Measurements from ENCODE around the gene COL23A1. TPM values are rescaled to one million over a fixed set of nuclear protein-coding genes. Genes with fewer than 3 reads are reported as not detected.

Gene COL23A1
- total RNA-seq, 2 experiments from 2014 or later = 0.63 to 0.68 TPM

DNA sequence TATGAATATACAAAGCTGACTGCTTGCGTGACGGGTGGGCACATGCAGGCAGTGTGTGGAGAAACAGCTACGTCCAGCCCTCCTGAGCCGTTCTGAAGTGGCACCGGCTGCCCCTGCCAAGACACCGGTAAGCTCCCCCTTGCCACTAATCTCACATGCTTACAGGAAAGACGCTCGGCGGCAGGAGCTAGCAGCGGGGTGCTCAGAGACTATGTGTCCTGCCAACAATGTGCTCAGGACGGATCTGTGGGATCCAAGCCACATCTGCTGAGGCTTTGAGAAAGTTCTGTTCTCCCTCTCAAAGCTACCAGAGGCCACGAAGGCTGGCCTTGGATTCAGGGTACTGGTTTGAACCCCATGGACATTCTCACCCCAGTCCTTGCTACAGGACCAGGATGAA lies 200.4 kb downstream of the COL23A1 start:
- ATAC-seq (no peak), DNase-seq (no peak)
- H3K27ac Mint-ChIP-seq = no peak overlapping the region
- no peaks in the 10 kb centered on the region for H3K4me1 Mint-ChIP-seq (ENCODE audit: low read depth)
- H3K36me3 Mint-ChIP-seq (ENCODE audit: low read depth) = no peaks in the 10 kb centered on the region
- POLR2A ChIA-PET = no interaction called here
- H3K9me3 Mint-ChIP-seq (ENCODE audit: insufficient read depth) = no peaks in the 10 kb centered on the region
- no peak overlapping the region for H3K4me3 Mint-ChIP-seq
- no peaks in the 10 kb centered on the region for H3K27me3 Mint-ChIP-seq (ENCODE audit: low read depth)
- CTCF ChIA-PET = no interaction called here

GRCh38 chr5:178389026-178389729 lies 201.0 kb downstream of the COL23A1 start:
- ChIA-PET POLR2A (no interaction called here), CTCF (no interaction called here)
- DNase-seq (no peak), ATAC-seq (no peak)
- Mint-ChIP-seq H3K27ac (no peak overlapping the region), H3K9me3 (ENCODE audit: insufficient read depth) (no peaks in the 10 kb centered on the region), H3K4me3 (no peak overlapping the region), H3K36me3 (ENCODE audit: low read depth) (no peaks in the 10 kb centered on the region), H3K4me1 (ENCODE audit: low read depth) (no peaks in the 10 kb centered on the region), H3K27me3 (ENCODE audit: low read depth) (no peaks in the 10 kb centered on the region)

DNA sequence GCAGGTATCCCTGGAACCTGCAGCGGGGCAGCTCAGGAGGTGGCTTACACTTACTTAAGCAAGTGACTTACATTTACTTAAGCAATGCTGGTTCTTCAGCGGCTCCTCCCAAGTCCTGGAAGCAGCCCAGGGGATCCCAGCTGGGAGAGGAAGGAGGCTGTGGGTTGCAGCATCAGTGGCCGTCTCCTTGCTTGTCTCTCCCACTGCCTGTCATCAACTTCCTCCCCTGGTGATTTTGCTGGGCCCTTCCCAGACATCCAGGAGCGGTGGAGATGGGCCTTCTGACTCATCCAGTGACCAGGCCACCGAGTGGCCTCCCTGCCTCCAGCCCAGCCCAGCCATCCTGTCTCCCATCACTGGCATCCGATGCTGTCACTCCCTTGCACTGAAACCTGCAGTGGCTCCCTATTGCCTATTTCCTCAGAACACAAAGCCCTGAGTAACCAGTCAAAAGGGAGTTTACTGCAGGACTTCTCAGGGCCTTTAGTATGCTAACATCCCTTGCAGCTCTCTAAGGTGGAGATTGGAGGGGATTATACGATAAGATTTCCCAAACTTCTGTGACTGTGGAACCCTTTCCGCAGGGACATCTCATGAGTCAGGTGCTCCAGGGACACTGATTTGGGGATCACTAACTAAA lies 201.7 kb downstream of the COL23A1 start:
- H3K36me3 Mint-ChIP-seq (ENCODE audit: low read depth) = no peaks in the 10 kb centered on the region
- no peaks in the 10 kb centered on the region for H3K4me1 Mint-ChIP-seq (ENCODE audit: low read depth)
- H3K4me3 Mint-ChIP-seq = no peak overlapping the region
- POLR2A ChIA-PET = no interaction called here
- H3K27me3 Mint-ChIP-seq (ENCODE audit: low read depth) = no peaks in the 10 kb centered on the region
- no peak for DNase-seq
- no peak for ATAC-seq
- H3K9me3 Mint-ChIP-seq (ENCODE audit: insufficient read depth) = no peaks in the 10 kb centered on the region
- H3K27ac Mint-ChIP-seq = no peak overlapping the region
- CTCF ChIA-PET = no interaction called here

- Mint-ChIP-seq H3K27ac (no peak overlapping the region), H3K4me3 (no peak overlapping the region), H3K36me3 (ENCODE audit: low read depth) (no peaks in the 10 kb centered on the region), H3K4me1 (ENCODE audit: low read depth) (no peaks in the 10 kb centered on the region), H3K9me3 (ENCODE audit: insufficient read depth) (no peaks in the 10 kb centered on the region), H3K27me3 (ENCODE audit: low read depth) (no peaks in the 10 kb centered on the region)
- ChIA-PET POLR2A (no interaction called here), CTCF (no interaction called here)
- DNase-seq (no peak), ATAC-seq (no peak)
These were observed 202.4 kb downstream of the COL23A1 start for GRCh38 chr5:178387856-178388190.

- ATAC-seq = no peak
- CTCF ChIA-PET = no interaction called here
- Mint-ChIP-seq H3K27ac (no peak overlapping the region), H3K9me3 (ENCODE audit: insufficient read depth) (no peaks in the 10 kb centered on the region), H3K27me3 (ENCODE audit: low read depth) (no peaks in the 10 kb centered on the region), H3K4me1 (ENCODE audit: low read depth) (no peaks in the 10 kb centered on the region), H3K36me3 (ENCODE audit: low read depth) (no peaks in the 10 kb centered on the region), H3K4me3 (no peak overlapping the region)
- POLR2A ChIA-PET = no interaction called here
- no peak for DNase-seq
These were observed 202.9 kb downstream of the COL23A1 start for GRCh38 chr5:178387061-178387855.

DNA sequence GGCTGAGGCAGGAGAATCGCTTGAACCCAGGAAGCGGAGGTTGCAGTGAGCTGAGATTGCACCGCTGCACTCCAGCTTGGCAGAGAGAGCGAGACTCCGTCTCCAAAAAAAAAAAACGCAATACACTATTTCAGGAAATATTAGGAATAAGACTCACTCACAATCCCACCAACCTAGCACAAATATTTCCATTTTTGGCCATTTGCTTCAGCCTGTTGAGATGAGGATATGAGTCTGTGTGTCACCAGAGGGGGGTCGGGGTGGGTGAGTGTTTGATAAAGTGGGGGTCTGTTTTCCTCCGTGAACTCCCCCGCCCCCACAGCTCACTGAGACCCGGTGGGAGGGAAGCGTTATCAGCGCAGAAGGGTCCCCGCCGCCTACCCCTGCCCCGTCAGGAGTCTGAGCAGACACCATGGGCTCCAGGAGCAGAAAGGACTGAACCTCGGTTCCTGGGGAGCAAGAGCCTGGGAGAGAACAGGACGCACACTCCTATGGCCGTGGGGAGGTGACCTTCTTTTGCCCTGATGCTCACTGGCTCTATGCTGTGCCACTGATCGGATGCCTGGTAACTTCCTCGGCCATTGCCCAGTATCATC lies 203.8 kb downstream of the COL23A1 start:
- CTCF ChIA-PET = no interaction called here
- DNase-seq = no peak

DNA sequence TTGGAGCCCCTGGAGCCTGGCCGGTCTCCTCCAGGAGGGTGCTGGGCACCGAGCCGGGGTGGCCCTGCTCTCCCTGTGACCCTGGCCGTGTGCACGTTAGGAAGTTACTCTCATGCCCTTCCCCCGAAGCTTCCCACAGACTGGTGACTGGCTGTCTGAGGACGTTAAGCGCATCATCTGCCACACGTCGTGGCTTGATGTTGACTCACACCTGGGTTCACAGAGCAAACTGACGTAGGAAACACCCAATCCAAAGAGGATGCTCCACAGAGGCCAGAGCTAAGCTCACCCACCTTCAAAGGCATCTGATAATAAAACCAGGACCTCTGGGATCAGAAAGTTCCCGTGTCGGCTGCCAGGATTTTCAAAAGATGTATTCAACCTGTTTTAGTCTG lies 204.7 kb downstream of the COL23A1 start:
- H3K27me3 Mint-ChIP-seq (ENCODE audit: low read depth) = no peaks in the 10 kb centered on the region
- no peaks in the 10 kb centered on the region for H3K9me3 Mint-ChIP-seq (ENCODE audit: insufficient read depth)
- no peak for DNase-seq
- ATAC-seq = no peak
- no peaks in the 10 kb centered on the region for H3K36me3 Mint-ChIP-seq (ENCODE audit: low read depth)
- CTCF ChIA-PET = no interaction called here
- H3K4me3 Mint-ChIP-seq = no peak overlapping the region
- no peak overlapping the region for H3K27ac Mint-ChIP-seq
- POLR2A ChIA-PET = no interaction called here
- no peaks in the 10 kb centered on the region for H3K4me1 Mint-ChIP-seq (ENCODE audit: low read depth)

More for the DNA sequence above, 203.8 kb downstream of the COL23A1 start:
- POLR2A ChIA-PET = no interaction called here
- Mint-ChIP-seq H3K4me1 (ENCODE audit: low read depth) (no peaks in the 10 kb centered on the region), H3K36me3 (ENCODE audit: low read depth) (no peaks in the 10 kb centered on the region), H3K27ac (no peak overlapping the region), H3K4me3 (no peak overlapping the region), H3K9me3 (ENCODE audit: insufficient read depth) (no peaks in the 10 kb centered on the region), H3K27me3 (ENCODE audit: low read depth) (no peaks in the 10 kb centered on the region)
- ATAC-seq = no peak

- Mint-ChIP-seq H3K4me1 (ENCODE audit: low read depth) (no peaks in the 10 kb centered on the region), H3K36me3 (ENCODE audit: low read depth) (no peaks in the 10 kb centered on the region), H3K27ac (no peak overlapping the region), H3K9me3 (ENCODE audit: insufficient read depth) (no peaks in the 10 kb centered on the region), H3K4me3 (no peak overlapping the region), H3K27me3 (ENCODE audit: low read depth) (no peaks in the 10 kb centered on the region)
- ATAC-seq (peak; percentile 14), DNase-seq (no peak)
- POLR2A ChIA-PET = no interaction called here
- CTCF ChIA-PET = no interaction called here
These were observed 205.2 kb downstream of the COL23A1 start for GRCh38 chr5:178384816-178385495.

DNA sequence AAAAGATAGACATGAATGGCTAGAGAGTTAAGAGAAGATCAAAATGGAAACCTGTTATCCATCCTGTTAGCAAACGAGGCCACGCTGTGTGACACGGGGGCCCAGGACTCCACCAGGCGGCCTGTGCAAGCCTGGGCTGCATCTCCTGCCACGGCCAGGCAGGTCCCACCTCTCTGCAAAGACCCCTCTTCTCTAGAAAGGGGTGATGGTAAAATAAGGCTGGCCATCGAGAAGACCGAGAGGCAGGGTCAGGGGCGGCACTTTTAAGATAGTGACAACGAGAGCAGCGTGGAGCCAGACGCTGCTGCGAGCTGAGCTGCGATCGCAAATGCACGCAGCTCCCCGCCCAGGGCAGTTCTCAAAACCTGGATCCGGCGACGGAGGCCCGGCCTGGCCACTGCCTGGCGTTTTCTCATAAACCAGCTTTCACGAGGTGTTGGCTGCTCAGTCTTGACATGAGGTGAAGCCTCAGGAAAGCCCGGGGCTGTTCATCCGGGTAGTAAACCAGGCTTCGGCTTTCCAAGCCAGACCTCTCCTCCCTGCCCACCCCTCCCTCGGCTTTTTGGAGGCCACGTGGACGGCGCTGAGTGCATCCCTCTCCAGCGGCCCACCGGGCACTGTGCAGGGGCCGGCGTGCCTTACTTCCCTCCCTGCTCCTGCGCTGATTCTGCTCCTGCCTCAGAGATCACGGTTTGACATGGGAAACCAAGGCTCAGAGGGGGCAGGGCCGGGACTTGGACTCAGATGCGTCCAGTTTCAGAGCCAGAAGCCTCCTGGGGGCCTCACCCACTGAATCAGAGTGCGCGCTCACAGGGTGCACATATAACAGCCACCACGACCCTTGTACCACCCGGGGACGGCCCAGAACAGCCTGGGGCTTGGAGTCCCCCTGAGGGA lies 206.0 kb downstream of the COL23A1 start:
- no peak overlapping the region for H3K4me3 Mint-ChIP-seq
- ChIA-PET CTCF (no interaction called here), POLR2A (no interaction called here)
- ATAC-seq = no peak
- H3K4me1 Mint-ChIP-seq (ENCODE audit: low read depth) = no peaks in the 10 kb centered on the region
- H3K9me3 Mint-ChIP-seq (ENCODE audit: insufficient read depth) = no peaks in the 10 kb centered on the region
- no peaks in the 10 kb centered on the region for H3K36me3 Mint-ChIP-seq (ENCODE audit: low read depth)
- DNase-seq = no peak
- no peaks in the 10 kb centered on the region for H3K27me3 Mint-ChIP-seq (ENCODE audit: low read depth)
- no peak overlapping the region for H3K27ac Mint-ChIP-seq

- no peaks in the 10 kb centered on the region for H3K9me3 Mint-ChIP-seq (ENCODE audit: insufficient read depth)
- no peak overlapping the region for H3K27ac Mint-ChIP-seq
- DNase-seq = no peak
- no peaks in the 10 kb centered on the region for H3K4me1 Mint-ChIP-seq (ENCODE audit: low read depth)
- CTCF ChIA-PET = no interaction called here
- no peak overlapping the region for H3K4me3 Mint-ChIP-seq
- no peaks in the 10 kb centered on the region for H3K27me3 Mint-ChIP-seq (ENCODE audit: low read depth)
- no peaks in the 10 kb centered on the region for H3K36me3 Mint-ChIP-seq (ENCODE audit: low read depth)
- ATAC-seq = no peak
- POLR2A ChIA-PET = no interaction called here
These were observed 206.8 kb downstream of the COL23A1 start for GRCh38 chr5:178383301-178383918.

- ATAC-seq = no peak
- no peaks in the 10 kb centered on the region for H3K27me3 Mint-ChIP-seq (ENCODE audit: low read depth)
- no peak for DNase-seq
- H3K27ac Mint-ChIP-seq = no peak overlapping the region
- H3K4me3 Mint-ChIP-seq = no peak overlapping the region
- POLR2A ChIA-PET = no interaction called here
- no peaks in the 10 kb centered on the region for H3K4me1 Mint-ChIP-seq (ENCODE audit: low read depth)
- no peaks in the 10 kb centered on the region for H3K9me3 Mint-ChIP-seq (ENCODE audit: insufficient read depth)
- H3K36me3 Mint-ChIP-seq (ENCODE audit: low read depth) = no peaks in the 10 kb centered on the region
- CTCF ChIA-PET = no interaction called here
These were observed 207.4 kb downstream of the COL23A1 start for GRCh38 chr5:178382754-178383164.

Measured in activated CD8-positive, alpha-beta T cell treated with anti-CD3 and anti-CD28 coated beads, Interleukin-2, amount 10 ng/mL, durations not matched to agents 7 days and 5 days (primary cell).